Endothelial cell of umbilical vein (primary cell): ENCODE data around the gene PXMP2. TPM values are rescaled to one million over a fixed set of nuclear protein-coding genes. Genes with fewer than 3 reads are reported as not detected.

Experiments
- BruUV-seq: library from RNA; stranded (reverse); fragments of 400-500 nt; replicated peaks from 2 replicates; lab custom pipeline; 2021; lab: Mats Ljungman, UMichigan
- CTCF ChIA-PET: fragments of 300-600, 350-600 bp; sonication (Branson Sonifier 250); formaldehyde crosslinking; loops from one replicate; lab custom pipeline; 2021; ENCODE audit warnings: antibody characterized with exemption, inconsistent platforms; lab: Charles Lee
- POLR2A ChIA-PET: fragments of 300-600, 350-600 bp; sonication (Branson Sonifier 250); formaldehyde crosslinking; loops from one replicate; lab custom pipeline; 2021; ENCODE audit warnings: antibody characterized with exemption, inconsistent platforms; lab: Charles Lee
- DNase-seq: peaks from one replicate; pipeline ENCODE4 v3.0.0-alpha.2; 2011; ENCODE audit warnings: low read depth, low spot score
- FAIRE-seq: peaks from 2 replicates; lab custom pipeline; 2011; peaks lifted over from hg19 to GRCh38; lab: Jason Lieb, UNC
- H2AFZ ChIP-seq: 2 replicates; pipeline ENCODE4 v1.6.0; 2012; ENCODE audit warnings: low read depth, low read length, control low read depth, inconsistent platforms
- H3K27ac ChIP-seq: 2 replicates; pipeline ENCODE4 v1.5.1; 2011; ENCODE audit warnings: low read depth, mild to moderate bottlenecking, control low read depth, low read length, moderate library complexity; ENCODE audit not compliant: insufficient read depth
- H3K27me3 ChIP-seq, 2 experiments: 2 replicates each; pipeline versions ENCODE4 v1.6.0 to v1.6.1; 2011; ENCODE audit warnings: low read length in 2 of 2, mixed read lengths in 1 of 2; ENCODE audit not compliant: control insufficient read depth in 2 of 2, insufficient read depth in 2 of 2
- H3K36me3 ChIP-seq, 2 experiments: 2 replicates in 1 of 2; 3 replicates in 1 of 2; pipeline ENCODE4 v1.5.1; 2011; ENCODE audit warnings: low read length in 2 of 2, mild to moderate bottlenecking in 1 of 2, moderate library complexity in 1 of 2; ENCODE audit not compliant: control insufficient read depth in 2 of 2, insufficient read depth in 2 of 2; ENCODE audit errors: extremely low read depth in 1 of 2
- H3K4me1 ChIP-seq: 3 replicates; pipeline ENCODE4 v1.5.1; 2011; ENCODE audit warnings: mild to moderate bottlenecking, low read length; ENCODE audit not compliant: control insufficient read depth, insufficient read depth; ENCODE audit errors: extremely low read depth
- H3K4me2 ChIP-seq: 2 replicates; pipeline ENCODE4 v1.6.1; 2011; ENCODE audit warnings: low read length, control low read depth, mixed read lengths; ENCODE audit not compliant: insufficient read depth
- H3K4me3 ChIP-seq, 3 experiments: fragments of 200-600 bp in 1 of 3; sonication (generic), shearing (Covaris generic) in 1 of 3; replicated peaks in 1 of 3; 2 replicates each; pipeline ENCODE4 v1.5.1; 2011 to 2016; ENCODE audit warnings: control low read depth in 3 of 3, low read length in 3 of 3, mild to moderate bottlenecking in 2 of 3, inconsistent platforms in 1 of 3, low read depth in 1 of 3, moderate library complexity in 1 of 3; ENCODE audit not compliant: insufficient read depth in 1 of 3
- H3K79me2 ChIP-seq: 2 replicates; pipeline ENCODE4 v1.6.0; 2012; ENCODE audit warnings: low read length, inconsistent platforms; ENCODE audit not compliant: control insufficient read depth, insufficient read depth
- H3K9ac ChIP-seq: replicated peaks from 2 replicates; pipeline ENCODE3; 2011; ENCODE audit warnings: low read length, control low read depth; ENCODE audit not compliant: insufficient read depth; ENCODE audit errors: extremely low read depth
- H3K9me1 ChIP-seq: replicated peaks from 3 replicates; pipeline ENCODE4 v1.6.0; 2011; ENCODE audit warnings: mild to moderate bottlenecking, low read length; ENCODE audit not compliant: control insufficient read depth, insufficient read depth; ENCODE audit errors: extremely low read depth
- H3K9me3 ChIP-seq: replicated peaks from 2 replicates; pipeline ENCODE4 v1.5.1; 2012; ENCODE audit warnings: low read length, inconsistent platforms; ENCODE audit not compliant: control insufficient read depth, insufficient read depth
- H4K20me1 ChIP-seq: replicated peaks from 2 replicates; pipeline ENCODE3; 2011; ENCODE audit warnings: mild to moderate bottlenecking, low read length; ENCODE audit not compliant: control insufficient read depth, insufficient read depth; ENCODE audit errors: extremely low read depth
- EZH2 ChIP-seq: IDR thresholded peaks from 2 replicates; pipeline ENCODE4 v1.6.1; 2012; ENCODE audit warnings: borderline replicate concordance, low read depth, mild to moderate bottlenecking, moderate library complexity, low read length, inconsistent platforms; ENCODE audit not compliant: severe bottlenecking
- FOS ChIP-seq: IDR thresholded peaks from 2 replicates; pipeline ENCODE4 v1.6.1; 2011; ENCODE audit warnings: mild to moderate bottlenecking, low read length, moderate library complexity, borderline replicate concordance; ENCODE audit not compliant: insufficient read depth
- GATA2 ChIP-seq: IDR thresholded peaks from 2 replicates; pipeline ENCODE4 v1.7.0; 2011; ENCODE audit warnings: low read depth, mild to moderate bottlenecking, moderate library complexity, mixed read lengths, low read length; ENCODE audit not compliant: insufficient read length, insufficient read depth
- JUN ChIP-seq: IDR thresholded peaks from 2 replicates; pipeline ENCODE4 v1.6.1; 2011; ENCODE audit warnings: borderline replicate concordance, low read depth; ENCODE audit not compliant: insufficient read length, insufficient read depth
- MYC ChIP-seq: IDR thresholded peaks from one replicate; pipeline ENCODE4 v1.6.1; 2011; ENCODE audit warnings: mild to moderate bottlenecking, low read depth, low read length
- POLR2A ChIP-seq: IDR thresholded peaks from 2 replicates; pipeline ENCODE4 v1.6.1; 2012; ENCODE audit warnings: low read depth, mild to moderate bottlenecking, control low read depth, low read length
- POLR2AphosphoS5 ChIP-seq: IDR thresholded peaks from 2 replicates; pipeline ENCODE4 v1.6.1; 2012; ENCODE audit warnings: low read depth, mild to moderate bottlenecking, control low read depth, low read length, moderate library complexity; ENCODE audit not compliant: insufficient read depth
- dilution Hi-C: fragments of 300-500 bp; cut with MboI; formaldehyde crosslinking; loops from one replicate; pipeline ENCODE4 v1.15.0; 2019; ENCODE audit warnings: low sequenced_read_pairs; ENCODE audit not compliant: extremely low pct_ligation_motif_present
- intact Hi-C: fragments of 100-400 bp; cut with micrococcal nuclease; formaldehyde crosslinking; loops from one replicate; pipeline ENCODE4 v1.10.0; 2022
- polyA plus RNA-seq, 4 experiments: library from polyadenylated mRNA; depleted of rRNA in 3 of 4; stranded (reverse) in 3 of 4; unstranded in 1 of 4; fragments of >200 nt; gene quantifications; 2 replicates each; pipeline versions ENCODE4 v1.2.1 to v1.2.3, GENCODE V29; 2011 to 2012; ENCODE audit warnings: missing spikeins in 1 of 4
- total RNA-seq: library from RNA; stranded (reverse); gene quantifications from 2 replicates; pipeline ENCODE4 v1.2.3, GENCODE V29; 2021
- TF ChIP-seq, protein P1 (sequence below), 2 donors: IDR thresholded peaks; 1 replicate in 1 of 2; 2 replicates in 1 of 2; pipeline ENCODE4 v1.5.1; 2011; ENCODE audit warnings: low read length in 2 of 2, mild to moderate bottlenecking in 2 of 2, moderate library complexity in 2 of 2, control low read depth in 1 of 2, inconsistent platforms in 1 of 2, low read depth in 1 of 2; ENCODE audit not compliant: insufficient read depth in 1 of 2; ENCODE audit errors: extremely low read depth in 1 of 2
- TF ChIP-seq, protein P2 (sequence below): IDR thresholded peaks from 2 replicates; pipeline ENCODE4 v1.6.1; 2011; ENCODE audit not compliant: insufficient read depth, insufficient read length

The PXMP2 gene
- total and polyA plus RNA-seq, 2 donors (not counting 3 experiments of a cell fraction or from before 2014, with no cell fraction given), result 24.0 to 31.5 TPM

DNA sequence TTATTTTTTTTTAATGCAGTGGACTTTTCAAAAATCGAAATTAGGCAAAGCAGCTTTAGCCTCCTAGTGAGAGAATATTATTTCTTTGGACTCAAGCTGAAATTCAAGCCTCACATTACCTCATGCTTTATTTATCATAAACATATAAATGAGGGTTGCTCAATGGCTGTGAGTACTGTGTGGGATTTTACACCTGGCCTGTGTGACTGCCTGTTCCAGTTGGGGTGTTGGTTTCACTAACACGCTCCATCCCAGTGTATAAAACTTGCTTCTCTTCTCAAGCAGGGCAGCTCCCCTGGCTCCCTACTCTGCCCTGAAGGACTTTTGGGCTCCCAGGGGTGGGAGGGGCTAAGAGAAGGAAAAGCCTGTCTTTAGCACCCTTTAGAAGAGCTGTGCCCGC lies 59.2 kb downstream of the PXMP2 start:
- intact Hi-C loops (no loop called here), dilution Hi-C loops (no loop called here)
- H3K4me1 ChIP-seq, result no peaks in the 10 kb centered on the region
- no peak for DNase-seq
- no peak overlapping the region for H3K9ac ChIP-seq
- no peak overlapping the region for H3K27ac ChIP-seq
- H4K20me1 ChIP-seq, result peaks cover 3% of the 10 kb centered on the region
- TF ChIP-seq POLR2AphosphoS5, result no peak
- TF ChIP-seq JUN, result no peak
- no peak for TF ChIP-seq EZH2
- TF ChIP-seq, protein P1, sequence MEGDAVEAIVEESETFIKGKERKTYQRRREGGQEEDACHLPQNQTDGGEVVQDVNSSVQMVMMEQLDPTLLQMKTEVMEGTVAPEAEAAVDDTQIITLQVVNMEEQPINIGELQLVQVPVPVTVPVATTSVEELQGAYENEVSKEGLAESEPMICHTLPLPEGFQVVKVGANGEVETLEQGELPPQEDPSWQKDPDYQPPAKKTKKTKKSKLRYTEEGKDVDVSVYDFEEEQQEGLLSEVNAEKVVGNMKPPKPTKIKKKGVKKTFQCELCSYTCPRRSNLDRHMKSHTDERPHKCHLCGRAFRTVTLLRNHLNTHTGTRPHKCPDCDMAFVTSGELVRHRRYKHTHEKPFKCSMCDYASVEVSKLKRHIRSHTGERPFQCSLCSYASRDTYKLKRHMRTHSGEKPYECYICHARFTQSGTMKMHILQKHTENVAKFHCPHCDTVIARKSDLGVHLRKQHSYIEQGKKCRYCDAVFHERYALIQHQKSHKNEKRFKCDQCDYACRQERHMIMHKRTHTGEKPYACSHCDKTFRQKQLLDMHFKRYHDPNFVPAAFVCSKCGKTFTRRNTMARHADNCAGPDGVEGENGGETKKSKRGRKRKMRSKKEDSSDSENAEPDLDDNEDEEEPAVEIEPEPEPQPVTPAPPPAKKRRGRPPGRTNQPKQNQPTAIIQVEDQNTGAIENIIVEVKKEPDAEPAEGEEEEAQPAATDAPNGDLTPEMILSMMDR (IDR thresholded peaks at IDR 0.05; ENCODE audit: extremely low read depth in 1 of 2, insufficient read depth in 1 of 2, low read depth in 1 of 2, low read length in 2 of 2), result no peak
- no peak for TF ChIP-seq MYC
- TF ChIP-seq, protein P2, sequence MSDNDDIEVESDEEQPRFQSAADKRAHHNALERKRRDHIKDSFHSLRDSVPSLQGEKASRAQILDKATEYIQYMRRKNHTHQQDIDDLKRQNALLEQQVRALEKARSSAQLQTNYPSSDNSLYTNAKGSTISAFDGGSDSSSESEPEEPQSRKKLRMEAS, result no peak
- no peak for TF ChIP-seq FOS
- TF ChIP-seq GATA2, result no peak
- no peak for TF ChIP-seq POLR2A
- H3K4me2 ChIP-seq, result no peak overlapping the region
- BruUV-seq, result no TSS peak
- H3K36me3 ChIP-seq, result peaks cover 56 to 59% of the 10 kb centered on the region in 2 experiments
- no peaks in the 10 kb centered on the region for H3K27me3 ChIP-seq
- no peak overlapping the region for H3K4me3 ChIP-seq
- no peak overlapping the region for H2AFZ ChIP-seq
- POLR2A ChIA-PET, result no interaction called here
- FAIRE-seq, result no peak
- CTCF ChIA-PET, result no interaction called here
- no peaks in the 10 kb centered on the region for H3K9me3 ChIP-seq
- H3K9me1 ChIP-seq, result no peaks in the 10 kb centered on the region
- peaks cover 50% of the 10 kb centered on the region for H3K79me2 ChIP-seq
